Heart left ventricle (tissue), 13 donors: Measurements from ENCODE around the gene P4HB.
A peak's percentile ranks its signal among the peaks of the same experiment; 100 is the strongest.

Source experiments
- POLR2A ChIP-seq, 2 donors: fragments of 450-650 bp; IDR thresholded peaks; one replicate each; pipeline ENCODE4 v1.6.1; 2017; ENCODE audit warnings: antibody characterized with exemption in 2 of 2, mild to moderate bottlenecking in 2 of 2, moderate library complexity in 2 of 2
- TF ChIP-seq, protein P1 (sequence below), 12 donors: fragments of 200-600 bp; sonication (generic) in 4 of 12; IDR thresholded peaks; one replicate each; pipeline versions ENCODE4 v1.5.0 to v1.8.0; 2018 to 2022; ENCODE audit warnings: antibody characterized with exemption in 12 of 12, mild to moderate bottlenecking in 5 of 12
- donor health status: ischemic (EF 13 %, LVEDD 7.1; RV severe dilation, severe dysfunction).
- donor health status: DM: no; HTN: yes; CAD: no.
- donor health status: DM: no; HTN: no; CAD: no.
- donor health status: ischemic (EF 25% LVEDD 6.9; RV normal size, moderate dysfunction).
- donor health status: ischemic (EF 25% LVEDD 5.7; RV mildly dilated, moderate dysfunction).
- donor health status: ischemic (EF 35%, LVEDD 5.7; RV mildly dilated, moderate dysfunction).
- donor health status: nonischemic (EF 11% LVEDD 7.7; RV severe dilation, severe dysfunction).
- donor health status: DM: yes; HTN: yes; CAD: no.
- donor health status: PGD.
- donor health status: ischemic (EF 29% LVEDD 5.4; RV normal size, mild dysfunction).
- donor health status: nonischemic (EF 23%, LVEDD 6.1; RV moderate dilation, normal function).

DNA sequence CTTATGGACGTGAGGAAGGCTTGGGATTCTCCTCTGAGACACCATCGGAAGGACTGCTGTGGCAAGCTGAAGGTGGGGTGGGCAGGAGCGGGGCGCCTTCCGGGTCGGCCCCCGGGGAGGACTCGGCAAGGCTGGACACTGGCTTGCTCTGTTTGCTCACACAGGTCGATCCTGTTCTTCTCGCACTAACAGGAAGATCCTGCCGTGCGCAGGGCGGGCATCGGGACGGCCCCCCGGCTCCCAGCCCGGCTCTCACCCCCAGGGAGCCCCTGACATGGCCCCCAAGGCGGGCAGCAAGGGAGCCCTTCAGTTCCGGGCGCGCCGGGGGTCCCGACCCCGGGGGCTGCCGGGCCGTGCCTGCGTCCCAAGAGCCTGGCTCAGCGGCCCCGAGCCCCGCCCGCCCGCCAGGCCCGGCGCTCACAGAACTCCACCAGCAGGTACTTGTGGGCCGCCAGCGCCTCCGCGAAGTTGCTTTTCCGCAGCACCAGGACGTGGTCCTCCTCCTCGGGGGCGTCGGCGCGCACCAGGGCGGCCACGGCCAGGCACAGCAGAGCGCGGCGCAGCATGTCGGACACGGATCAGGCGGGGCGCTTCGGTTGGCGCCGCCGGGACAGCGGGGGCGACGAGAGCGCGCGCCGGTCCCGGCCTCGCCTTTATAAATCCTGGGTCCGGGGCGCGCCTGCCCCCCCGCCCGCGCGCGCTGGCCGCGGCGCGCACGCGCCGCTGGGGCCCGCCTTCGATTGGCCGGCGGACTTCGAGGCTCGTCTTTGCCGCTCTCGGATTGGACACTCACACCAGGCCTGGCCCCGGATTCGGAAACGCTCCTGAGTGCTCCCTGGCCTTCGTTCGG, at the start of gene P4HB:
- peak; percentile 11 to 92 for TF ChIP-seq POLR2A (IDR thresholded peaks at IDR 0.05)
- TF ChIP-seq, protein P1, sequence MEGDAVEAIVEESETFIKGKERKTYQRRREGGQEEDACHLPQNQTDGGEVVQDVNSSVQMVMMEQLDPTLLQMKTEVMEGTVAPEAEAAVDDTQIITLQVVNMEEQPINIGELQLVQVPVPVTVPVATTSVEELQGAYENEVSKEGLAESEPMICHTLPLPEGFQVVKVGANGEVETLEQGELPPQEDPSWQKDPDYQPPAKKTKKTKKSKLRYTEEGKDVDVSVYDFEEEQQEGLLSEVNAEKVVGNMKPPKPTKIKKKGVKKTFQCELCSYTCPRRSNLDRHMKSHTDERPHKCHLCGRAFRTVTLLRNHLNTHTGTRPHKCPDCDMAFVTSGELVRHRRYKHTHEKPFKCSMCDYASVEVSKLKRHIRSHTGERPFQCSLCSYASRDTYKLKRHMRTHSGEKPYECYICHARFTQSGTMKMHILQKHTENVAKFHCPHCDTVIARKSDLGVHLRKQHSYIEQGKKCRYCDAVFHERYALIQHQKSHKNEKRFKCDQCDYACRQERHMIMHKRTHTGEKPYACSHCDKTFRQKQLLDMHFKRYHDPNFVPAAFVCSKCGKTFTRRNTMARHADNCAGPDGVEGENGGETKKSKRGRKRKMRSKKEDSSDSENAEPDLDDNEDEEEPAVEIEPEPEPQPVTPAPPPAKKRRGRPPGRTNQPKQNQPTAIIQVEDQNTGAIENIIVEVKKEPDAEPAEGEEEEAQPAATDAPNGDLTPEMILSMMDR (IDR thresholded peaks at IDR 0.05), result no peak
